ENCODE data around the gene DCUN1D2.
"Not testable (repeated sequence)": the region's sequence is repeated elsewhere in the genome, so short reads cannot be mapped to it uniquely, and the experiment has no call there.

Gene DCUN1D2

GRCh38 chr13:113445791-113446487, 44.6 kb downstream of the DCUN1D2 start:
- DNase-seq, result peak in 1 of 2 donors; percentile 24

- DNase-seq, result no peak
Measured at GRCh38 chr13:113443991-113444390, 46.5 kb downstream of the DCUN1D2 start.

- DNase-seq, result no peak
Measured at GRCh38 chr13:113442985-113443362, 47.5 kb downstream of the DCUN1D2 start.

GRCh38 chr13:113442354-113442984, 48.0 kb downstream of the DCUN1D2 start:
- DNase-seq, result no peak

- no peak for DNase-seq
Measured at GRCh38 chr13:113441661-113442060, 48.9 kb downstream of the DCUN1D2 start.

- DNase-seq, result no peak
Measured at GRCh38 chr13:113437408-113438010, 53.0 kb downstream of the DCUN1D2 start.

- not testable (repeated sequence) for DNase-seq
Measured at GRCh38 chr13:113436866-113437265, 53.6 kb downstream of the DCUN1D2 start.

GRCh38 chr13:113435907-113436306, 54.6 kb downstream of the DCUN1D2 start:
- not testable (repeated sequence) for DNase-seq

- no peak for DNase-seq
Measured at GRCh38 chr13:113433391-113433916, 57.1 kb downstream of the DCUN1D2 start.

- no peak for DNase-seq
Measured at GRCh38 chr13:113432506-113433270, 57.8 kb downstream of the DCUN1D2 start.

GRCh38 chr13:113431171-113431570, 59.3 kb downstream of the DCUN1D2 start:
- DNase-seq, result no peak

- no peak for DNase-seq
Measured at GRCh38 chr13:113430378-113431110, 60.0 kb downstream of the DCUN1D2 start.

GRCh38 chr13:113429608-113429985, 60.9 kb downstream of the DCUN1D2 start:
- no peak for DNase-seq

- DNase-seq, result no peak
Measured at GRCh38 chr13:113428871-113429607, 61.5 kb downstream of the DCUN1D2 start.

GRCh38 chr13:113428469-113428865, 62.0 kb downstream of the DCUN1D2 start:
- no peak for DNase-seq

GRCh38 chr13:113427562-113428468, 62.7 kb downstream of the DCUN1D2 start:
- DNase-seq, result no peak

- no peak for DNase-seq
Measured at GRCh38 chr13:113426591-113426986, 63.9 kb downstream of the DCUN1D2 start.

GRCh38 chr13:113425941-113426590, 64.4 kb downstream of the DCUN1D2 start:
- no peak for DNase-seq

- no peak for DNase-seq
Measured at GRCh38 chr13:113423520-113424163, 66.9 kb downstream of the DCUN1D2 start.

Measured in hippocampal formation (tissue), 2 donors.